Smooth muscle cell (in vitro differentiated cells): ENCODE results near the gene OR10J1. TPM values are rescaled to one million over a fixed set of nuclear protein-coding genes. Genes with fewer than 3 reads are reported as not detected.

ENCODE experiments used
- DNase-seq: peaks from one replicate; lab custom pipeline; 2025; ENCODE audit not compliant: unreplicated experiment; lab: John Stamatoyannopoulos, UW
- H2AFZ ChIP-seq: fragments of 200-600 bp; sonication (generic); 2 replicates; pipeline ENCODE4 v1.6.0; 2016; ENCODE audit warnings: antibody characterized with exemption, low read depth, mild to moderate bottlenecking
- H3F3A ChIP-seq: fragments of 200-600 bp; sonication (generic); 2 replicates; pipeline ENCODE4 v1.6.0; 2017; ENCODE audit warnings: antibody characterized with exemption, low read depth
- H3K27ac ChIP-seq: fragments of 200-600 bp; sonication (generic); 2 replicates; pipeline ENCODE4 v1.5.1; 2016; ENCODE audit warnings: low read depth, mild to moderate bottlenecking
- H3K27me3 ChIP-seq: fragments of 200-600 bp; sonication (generic); 2 replicates; pipeline ENCODE4 v1.6.1; 2016; ENCODE audit warnings: low read depth, mild to moderate bottlenecking
- H3K36me3 ChIP-seq: fragments of 200-600 bp; sonication (generic); 2 replicates; pipeline ENCODE4 v1.5.1; 2016; ENCODE audit warnings: low read depth
- H3K4me1 ChIP-seq: fragments of 200-600 bp; sonication (generic); 2 replicates; pipeline ENCODE4 v1.5.1; 2016; ENCODE audit warnings: low read depth
- H3K4me2 ChIP-seq: fragments of 200-600 bp; sonication (generic); 2 replicates; pipeline ENCODE4 v1.6.0; 2016; ENCODE audit warnings: mild to moderate bottlenecking
- H3K4me3 ChIP-seq: fragments of 200-600 bp; sonication (generic); 2 replicates; pipeline ENCODE4 v1.5.1; 2016; ENCODE audit warnings: mild to moderate bottlenecking
- H3K79me2 ChIP-seq: fragments of 200-600 bp; sonication (generic); 2 replicates; pipeline ENCODE4 v1.6.0; 2016; ENCODE audit warnings: low read depth, mild to moderate bottlenecking
- H3K9ac ChIP-seq: fragments of 200-600 bp; sonication (generic); 2 replicates; pipeline ENCODE4 v1.6.0; 2016; ENCODE audit warnings: low read depth
- H3K9me3 ChIP-seq: fragments of 200-600 bp; sonication (generic); replicated peaks from 2 replicates; pipeline ENCODE4 v1.5.1; 2016; ENCODE audit warnings: low read depth
- H4K20me1 ChIP-seq: fragments of 200-600 bp; sonication (generic); 2 replicates; pipeline ENCODE4 v1.6.0; 2016; ENCODE audit warnings: low read depth
- CTCF ChIP-seq: fragments of 200-600 bp; sonication (generic); IDR thresholded peaks from 2 replicates; pipeline ENCODE4 v1.5.1; 2017; ENCODE audit warnings: borderline replicate concordance, mild to moderate bottlenecking, antibody characterized with exemption; ENCODE audit not compliant: insufficient read depth, poor library complexity, severe bottlenecking
- WGBS: methylation state at CpG from one replicate; pipeline ENCODE4 v1.1.7; 2016; ENCODE audit warnings: low lambda C conversion rate; 5-methylcytosine and 5-hydroxymethylcytosine counted together
- polyA plus RNA-seq: library from polyadenylated mRNA; unstranded; fragments of >200 nt; fragmentation: Nextera tagmentation; extraction: Ambion mirVana; gene quantifications from 2 replicates; pipeline ENCODE4 v1.2.1, GENCODE V29; 2016
- total RNA-seq: library from RNA; depleted of rRNA; stranded (reverse); fragments of >200 nt; gene quantifications from 2 replicates; pipeline ENCODE4 v1.2.3, GENCODE V29; 2014

Gene OR10J1
- total RNA-seq, result not detected in 2 replicates
- not detected in 2 replicates for polyA plus RNA-seq

GRCh38 chr1:159439422-159439821, at the start of gene OR10J1:
OR10J1 (plus strand) TSS chr1:159439722; CDS start chr1:159439792, 70 bp downstream.
- no peak within 1 kb of the TSS for H3K27ac ChIP-seq
- no peaks in the 10 kb centered on the region for H3K36me3 ChIP-seq
- no peak within 1 kb of the TSS for H3K4me3 ChIP-seq
- DNase-seq, result no peak
- H3K9ac ChIP-seq, result no peak within 1 kb of the TSS
- no peaks in the 10 kb centered on the region for H3K9me3 ChIP-seq
- H2AFZ ChIP-seq, result no peak within 1 kb of the TSS
- no peaks in the 10 kb centered on the region for H4K20me1 ChIP-seq
- no peak for TF ChIP-seq CTCF
- H3F3A ChIP-seq, result no peaks in the 10 kb centered on the region
- H3K27me3 ChIP-seq, result no peaks in the 10 kb centered on the region
- no peaks in the 10 kb centered on the region for H3K4me1 ChIP-seq
- H3K79me2 ChIP-seq, result no peaks in the 10 kb centered on the region
- no peak within 1 kb of the TSS for H3K4me2 ChIP-seq

GRCh38 chr1:159406821-159407220, 32.7 kb upstream of the OR10J1 start:
- DNase-seq, result no peak
- no peak overlapping the region for H3K4me3 ChIP-seq
- no peak for TF ChIP-seq CTCF
- no peak overlapping the region for H2AFZ ChIP-seq
- no peaks in the 10 kb centered on the region for H3K4me1 ChIP-seq
- WGBS, result 48% methylated on average over 2 of the region's 2 CpGs
- no peak overlapping the region for H3K9ac ChIP-seq
- no peaks in the 10 kb centered on the region for H3K79me2 ChIP-seq
- H3F3A ChIP-seq, result no peaks in the 10 kb centered on the region
- no peak overlapping the region for H3K4me2 ChIP-seq
- no peaks in the 10 kb centered on the region for H4K20me1 ChIP-seq
- peaks cover 4% of the 10 kb centered on the region for H3K9me3 ChIP-seq
- no peak overlapping the region for H3K27ac ChIP-seq
- H3K36me3 ChIP-seq, result no peaks in the 10 kb centered on the region
- no peaks in the 10 kb centered on the region for H3K27me3 ChIP-seq

GRCh38 chr1:159408862-159409400, 30.6 kb upstream of the OR10J1 start:
- Histone ChIP-seq H2AFZ (no peak overlapping the region), H3F3A (no peaks in the 10 kb centered on the region), H3K4me3 (no peak overlapping the region), H4K20me1 (no peaks in the 10 kb centered on the region), H3K27me3 (no peaks in the 10 kb centered on the region), H3K9me3 (peaks cover 3% of the 10 kb centered on the region), H3K36me3 (no peaks in the 10 kb centered on the region), H3K79me2 (no peaks in the 10 kb centered on the region), H3K4me1 (no peaks in the 10 kb centered on the region), H3K27ac (no peak overlapping the region), H3K4me2 (no peak overlapping the region), H3K9ac (no peak overlapping the region)
- no peak for DNase-seq
- WGBS, result 75% methylated on average over 6 of the region's 6 CpGs
- no peak for TF ChIP-seq CTCF

GRCh38 chr1:159421821-159422220, 17.7 kb upstream of the OR10J1 start:
- H3K4me3 ChIP-seq, result no peak overlapping the region
- no peak overlapping the region for H3K4me2 ChIP-seq
- H3K27ac ChIP-seq, result no peak overlapping the region
- TF ChIP-seq CTCF, result no peak
- no peak overlapping the region for H2AFZ ChIP-seq
- no peak for DNase-seq
- peaks cover 4% of the 10 kb centered on the region for H3K9me3 ChIP-seq
- H3F3A ChIP-seq, result no peaks in the 10 kb centered on the region
- no peaks in the 10 kb centered on the region for H3K36me3 ChIP-seq
- WGBS, result 79% methylated on average over 8 of the region's 8 CpGs
- no peaks in the 10 kb centered on the region for H3K79me2 ChIP-seq
- no peaks in the 10 kb centered on the region for H3K4me1 ChIP-seq
- H3K9ac ChIP-seq, result no peak overlapping the region
- H3K27me3 ChIP-seq, result no peaks in the 10 kb centered on the region
- no peaks in the 10 kb centered on the region for H4K20me1 ChIP-seq
